Glutamatergic neuron (in vitro differentiated cells): ENCODE results near the gene EFCAB6. TPM values are rescaled to one million over a fixed set of nuclear protein-coding genes. Genes with fewer than 3 reads are reported as not detected.

Experiments used
- DNase-seq: peaks from one replicate; pipeline ENCODE4 v3.0.0; 2022
- H3K27ac Mint-ChIP-seq: one replicate; pipeline ENCODE4 v1.8.0; 2020; ENCODE audit warnings: mild to moderate bottlenecking, mixed read lengths, inconsistent platforms; ENCODE audit not compliant: unreplicated experiment
- H3K27me3 Mint-ChIP-seq: one replicate; pipeline ENCODE4 v1.8.0; 2020; ENCODE audit warnings: mild to moderate bottlenecking, moderate library complexity, mixed read lengths, inconsistent platforms; ENCODE audit not compliant: unreplicated experiment
- H3K36me3 Mint-ChIP-seq: one replicate; pipeline ENCODE4 v1.8.0; 2020; ENCODE audit warnings: mild to moderate bottlenecking, mixed read lengths, inconsistent platforms; ENCODE audit not compliant: unreplicated experiment
- H3K4me1 Mint-ChIP-seq: one replicate; pipeline ENCODE4 v1.8.0; 2020; ENCODE audit warnings: mild to moderate bottlenecking, low read depth, mixed read lengths, inconsistent platforms; ENCODE audit not compliant: unreplicated experiment
- H3K4me3 Mint-ChIP-seq: one replicate; pipeline ENCODE4 v1.8.0; 2020; ENCODE audit warnings: mild to moderate bottlenecking, mixed read lengths, inconsistent platforms; ENCODE audit not compliant: unreplicated experiment
- H3K9me3 Mint-ChIP-seq: one replicate; pipeline ENCODE4 v1.8.0; 2020; ENCODE audit warnings: mild to moderate bottlenecking, moderate library complexity, mixed read lengths, inconsistent platforms; ENCODE audit not compliant: unreplicated experiment
- total RNA-seq: library from RNA; stranded (reverse); fragmentation: NEBNext Ultra II Directional; extraction: Animal tissue kit (Norgen Biotek cat#: 25700); gene quantifications from one replicate; pipeline ENCODE4 v1.2.1, GENCODE V29; 2021; ENCODE audit not compliant: unreplicated experiment
- TF ChIP-seq, protein P1 (sequence below): fragments of 200-600 bp; sonication (generic); IDR thresholded peaks from one replicate; pipeline ENCODE4 v1.5.0; 2021; ENCODE audit not compliant: partially characterized antibody, unreplicated experiment

EFCAB6 gene
- total RNA-seq, 1 donor from 2014 or later, result 0.96 TPM

DNA sequence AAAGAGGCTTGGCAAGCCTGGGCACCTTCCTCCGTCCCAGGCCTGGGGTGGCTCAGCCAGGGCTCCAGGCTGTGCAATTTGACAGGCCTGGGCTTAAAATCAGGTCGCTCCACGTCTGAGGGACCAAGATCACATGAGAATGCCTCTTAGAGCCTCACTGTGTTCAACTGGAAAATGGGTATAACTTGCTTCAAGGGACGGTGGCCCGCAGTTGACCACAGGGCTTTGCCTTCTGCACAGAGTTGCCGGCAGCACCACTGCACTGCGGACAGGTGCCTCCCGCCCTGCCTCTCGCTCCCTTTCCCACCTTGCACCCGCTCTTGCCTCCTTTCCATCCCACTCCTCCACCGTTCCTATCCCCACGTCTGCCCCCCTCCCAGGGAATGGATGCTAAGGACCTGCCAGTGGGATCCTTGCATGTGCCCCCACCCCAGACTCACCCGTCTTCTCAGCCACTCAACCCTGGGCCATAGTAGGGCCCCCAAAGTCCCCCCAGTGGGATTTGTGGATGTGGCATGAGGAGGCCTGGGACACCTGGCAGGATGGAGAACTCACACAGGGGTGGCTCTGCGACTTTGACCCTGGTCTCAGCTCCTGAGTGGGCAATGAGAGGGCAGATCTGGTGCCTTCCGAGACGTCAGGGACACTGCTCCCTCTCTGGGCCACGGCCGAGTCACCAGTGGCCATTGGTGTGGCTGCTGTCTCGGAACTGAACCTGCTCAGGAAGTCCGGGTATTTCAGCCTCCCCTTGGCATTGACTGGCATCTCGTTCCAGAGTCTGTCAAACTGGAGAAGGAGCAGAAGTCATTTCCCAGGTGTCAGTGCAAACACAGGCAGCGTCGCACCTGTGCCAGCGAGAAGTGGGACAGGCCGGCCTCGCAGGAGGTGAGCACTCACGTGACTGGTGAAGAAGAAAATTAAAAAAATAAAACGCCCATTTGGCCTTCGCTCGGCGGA is 272.3 kb downstream of the EFCAB6 start:
- Mint-ChIP-seq H3K27me3 (peaks cover 10% of the 10 kb centered on the region), H3K36me3 (peaks cover 3% of the 10 kb centered on the region)

DNA sequence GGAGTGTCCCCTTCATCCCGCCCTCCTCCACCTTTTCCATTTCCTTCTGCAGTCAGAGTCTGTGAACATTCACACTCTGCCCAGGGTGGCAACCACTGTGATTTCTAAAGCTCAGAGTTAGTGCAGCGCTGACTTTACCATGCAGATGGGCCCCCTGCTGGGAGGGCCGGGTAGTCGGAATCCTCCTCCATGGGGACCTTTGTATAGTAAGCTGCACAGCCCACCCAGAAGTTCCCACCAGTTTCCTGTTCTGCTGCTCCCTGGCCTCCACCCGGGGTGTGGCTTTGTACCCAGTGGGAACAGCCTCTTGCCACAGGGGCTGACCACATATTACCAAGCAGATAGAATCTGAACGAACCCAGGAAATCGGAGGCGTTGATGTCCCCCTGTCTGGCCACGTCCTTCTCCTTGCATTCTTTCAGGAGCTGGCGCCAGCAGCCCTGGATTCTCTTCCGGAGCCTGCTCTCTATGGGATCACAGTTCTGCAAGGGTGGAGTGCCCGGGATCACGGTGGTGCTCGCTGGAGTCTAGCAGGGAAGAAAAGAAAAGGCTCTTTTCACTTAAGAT is 275.0 kb downstream of the EFCAB6 start:
- H3K4me3 Mint-ChIP-seq, result no peak overlapping the region

More for the DNA sequence above, 272.3 kb downstream of the EFCAB6 start:
- Mint-ChIP-seq H3K9me3 (peaks cover 8% of the 10 kb centered on the region), H3K4me3 (no peak overlapping the region), H3K27ac (no peak overlapping the region), H3K4me1 (no peaks in the 10 kb centered on the region)
- no peak for DNase-seq
- TF ChIP-seq, protein P1, sequence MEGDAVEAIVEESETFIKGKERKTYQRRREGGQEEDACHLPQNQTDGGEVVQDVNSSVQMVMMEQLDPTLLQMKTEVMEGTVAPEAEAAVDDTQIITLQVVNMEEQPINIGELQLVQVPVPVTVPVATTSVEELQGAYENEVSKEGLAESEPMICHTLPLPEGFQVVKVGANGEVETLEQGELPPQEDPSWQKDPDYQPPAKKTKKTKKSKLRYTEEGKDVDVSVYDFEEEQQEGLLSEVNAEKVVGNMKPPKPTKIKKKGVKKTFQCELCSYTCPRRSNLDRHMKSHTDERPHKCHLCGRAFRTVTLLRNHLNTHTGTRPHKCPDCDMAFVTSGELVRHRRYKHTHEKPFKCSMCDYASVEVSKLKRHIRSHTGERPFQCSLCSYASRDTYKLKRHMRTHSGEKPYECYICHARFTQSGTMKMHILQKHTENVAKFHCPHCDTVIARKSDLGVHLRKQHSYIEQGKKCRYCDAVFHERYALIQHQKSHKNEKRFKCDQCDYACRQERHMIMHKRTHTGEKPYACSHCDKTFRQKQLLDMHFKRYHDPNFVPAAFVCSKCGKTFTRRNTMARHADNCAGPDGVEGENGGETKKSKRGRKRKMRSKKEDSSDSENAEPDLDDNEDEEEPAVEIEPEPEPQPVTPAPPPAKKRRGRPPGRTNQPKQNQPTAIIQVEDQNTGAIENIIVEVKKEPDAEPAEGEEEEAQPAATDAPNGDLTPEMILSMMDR, result no peak

DNA sequence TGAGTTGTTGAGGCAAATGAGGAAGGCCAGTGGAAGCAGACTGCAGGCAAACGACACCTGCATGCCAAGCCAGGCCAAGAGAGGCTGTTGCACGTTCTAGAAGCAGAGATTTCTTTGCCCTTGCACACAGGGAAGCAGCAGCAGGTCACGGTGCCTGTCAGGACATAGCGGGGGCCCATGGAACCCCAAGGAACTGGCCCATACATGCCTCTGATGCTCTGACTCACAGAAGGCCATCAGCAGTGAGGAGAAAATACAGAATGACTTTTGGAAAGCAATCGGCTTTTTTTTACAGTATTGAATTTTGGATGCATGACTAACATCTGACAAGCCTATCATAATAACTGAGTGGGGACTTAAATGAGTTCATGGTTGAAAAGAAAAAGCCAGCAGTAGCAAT is 276.4 kb downstream of the EFCAB6 start:
- H3K27ac Mint-ChIP-seq, result no peak overlapping the region
- TF ChIP-seq, protein P1, result no peak
- H3K27me3 Mint-ChIP-seq, result peaks cover 6% of the 10 kb centered on the region
- no peaks in the 10 kb centered on the region for H3K4me1 Mint-ChIP-seq
- no peak overlapping the region for H3K4me3 Mint-ChIP-seq
- H3K36me3 Mint-ChIP-seq, result no peaks in the 10 kb centered on the region
- H3K9me3 Mint-ChIP-seq, result peaks cover 6% of the 10 kb centered on the region
- DNase-seq, result no peak

More for the DNA sequence above, 275.0 kb downstream of the EFCAB6 start:
- H3K4me1 Mint-ChIP-seq, result no peaks in the 10 kb centered on the region
- DNase-seq, result no peak
- H3K36me3 Mint-ChIP-seq, result peaks cover 3% of the 10 kb centered on the region
- peaks cover 6% of the 10 kb centered on the region for H3K9me3 Mint-ChIP-seq
- H3K27ac Mint-ChIP-seq, result no peak overlapping the region
- H3K27me3 Mint-ChIP-seq, result peaks cover 7% of the 10 kb centered on the region
- TF ChIP-seq, protein P1, result no peak

DNA sequence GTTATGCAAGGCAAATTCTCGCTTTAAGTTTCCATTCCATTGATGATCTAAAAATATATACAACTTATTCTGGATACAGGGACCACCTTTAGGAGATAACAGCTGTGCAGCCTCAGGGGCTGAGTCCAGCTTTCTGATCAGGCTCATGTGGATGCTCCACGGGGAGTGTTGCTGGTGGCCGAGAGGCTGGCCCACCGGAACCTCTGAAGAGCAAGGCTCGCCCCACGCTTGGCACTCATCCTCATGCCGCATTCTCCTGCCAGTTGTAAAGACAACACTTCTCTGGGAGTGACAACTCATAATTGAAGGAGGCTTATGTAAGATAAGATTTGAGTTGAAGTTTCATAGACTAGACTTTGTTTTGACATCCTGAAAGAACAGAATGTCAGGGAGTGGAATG is 276.8 kb downstream of the EFCAB6 start:
- H3K9me3 Mint-ChIP-seq, result peaks cover 6% of the 10 kb centered on the region
- no peak for DNase-seq
- TF ChIP-seq, protein P1, result no peak
- H3K4me1 Mint-ChIP-seq, result no peaks in the 10 kb centered on the region
- no peak overlapping the region for H3K27ac Mint-ChIP-seq
- H3K4me3 Mint-ChIP-seq, result no peak overlapping the region
- H3K36me3 Mint-ChIP-seq, result no peaks in the 10 kb centered on the region
- H3K27me3 Mint-ChIP-seq, result peaks cover 6% of the 10 kb centered on the region

DNA sequence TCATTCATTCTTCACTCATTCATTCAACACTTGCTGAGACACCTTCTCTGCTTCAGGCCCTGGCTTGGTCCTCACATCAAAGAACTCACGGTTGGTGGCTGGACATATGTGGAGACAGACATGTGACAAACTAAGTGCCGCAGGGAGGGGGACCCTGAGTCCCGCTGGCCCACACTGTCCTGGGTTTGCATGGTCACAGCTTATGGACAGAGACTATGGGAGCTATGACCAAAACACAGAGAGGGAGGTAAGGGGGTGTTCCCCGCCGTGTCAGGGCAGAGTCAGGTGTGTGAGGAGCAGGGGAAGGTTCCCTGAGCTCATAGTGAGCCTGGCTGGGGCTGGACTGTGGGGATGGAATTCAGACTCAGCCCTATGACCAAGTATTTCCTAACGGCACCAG is 277.2 kb downstream of the EFCAB6 start:
- Mint-ChIP-seq H3K36me3 (no peaks in the 10 kb centered on the region), H3K4me3 (no peak overlapping the region), H3K9me3 (peaks cover 6% of the 10 kb centered on the region), H3K27me3 (peaks cover 6% of the 10 kb centered on the region), H3K27ac (no peak overlapping the region), H3K4me1 (no peaks in the 10 kb centered on the region)
- TF ChIP-seq, protein P1, result no peak
- DNase-seq, result no peak
